Endothelial cell of umbilical vein (primary cell): ENCODE measurements around the gene CACNA1F. TPM values are rescaled to one million over a fixed set of nuclear protein-coding genes. Genes with fewer than 3 reads are reported as not detected.

ENCODE experiments used
- BruUV-seq: library from RNA; stranded (reverse); fragments of 400-500 nt; replicated peaks from 2 replicates; lab custom pipeline; 2021; lab: Mats Ljungman, UMichigan
- CTCF ChIA-PET: fragments of 300-600, 350-600 bp; sonication (Branson Sonifier 250); formaldehyde crosslinking; loops from one replicate; lab custom pipeline; 2021; ENCODE audit warnings: antibody characterized with exemption, inconsistent platforms; lab: Charles Lee
- POLR2A ChIA-PET: fragments of 300-600, 350-600 bp; sonication (Branson Sonifier 250); formaldehyde crosslinking; loops from one replicate; lab custom pipeline; 2021; ENCODE audit warnings: antibody characterized with exemption, inconsistent platforms; lab: Charles Lee
- DNase-seq: peaks from one replicate; pipeline ENCODE4 v3.0.0-alpha.2; 2011; ENCODE audit warnings: low read depth, low spot score
- FAIRE-seq: peaks from 2 replicates; lab custom pipeline; 2011; peaks lifted over from hg19 to GRCh38; lab: Jason Lieb, UNC
- H2AFZ ChIP-seq: 2 replicates; pipeline ENCODE4 v1.6.0; 2012; ENCODE audit warnings: low read depth, low read length, control low read depth, inconsistent platforms
- H3K27ac ChIP-seq: 2 replicates; pipeline ENCODE4 v1.5.1; 2011; ENCODE audit warnings: low read depth, mild to moderate bottlenecking, control low read depth, low read length, moderate library complexity; ENCODE audit not compliant: insufficient read depth
- H3K27me3 ChIP-seq, 2 experiments: 2 replicates each; pipeline versions ENCODE4 v1.6.0 to v1.6.1; 2011; ENCODE audit warnings: low read length in 2 of 2, mixed read lengths in 1 of 2; ENCODE audit not compliant: control insufficient read depth in 2 of 2, insufficient read depth in 2 of 2
- H3K36me3 ChIP-seq, 2 experiments: 2 replicates in 1 of 2; 3 replicates in 1 of 2; pipeline ENCODE4 v1.5.1; 2011; ENCODE audit warnings: low read length in 2 of 2, mild to moderate bottlenecking in 1 of 2, moderate library complexity in 1 of 2; ENCODE audit not compliant: control insufficient read depth in 2 of 2, insufficient read depth in 2 of 2; ENCODE audit errors: extremely low read depth in 1 of 2
- H3K4me1 ChIP-seq: 3 replicates; pipeline ENCODE4 v1.5.1; 2011; ENCODE audit warnings: mild to moderate bottlenecking, low read length; ENCODE audit not compliant: control insufficient read depth, insufficient read depth; ENCODE audit errors: extremely low read depth
- H3K4me2 ChIP-seq: 2 replicates; pipeline ENCODE4 v1.6.1; 2011; ENCODE audit warnings: low read length, control low read depth, mixed read lengths; ENCODE audit not compliant: insufficient read depth
- H3K4me3 ChIP-seq, 3 experiments: fragments of 200-600 bp in 1 of 3; sonication (generic), shearing (Covaris generic) in 1 of 3; replicated peaks in 1 of 3; 2 replicates each; pipeline ENCODE4 v1.5.1; 2011 to 2016; ENCODE audit warnings: control low read depth in 3 of 3, low read length in 3 of 3, mild to moderate bottlenecking in 2 of 3, inconsistent platforms in 1 of 3, low read depth in 1 of 3, moderate library complexity in 1 of 3; ENCODE audit not compliant: insufficient read depth in 1 of 3
- H3K79me2 ChIP-seq: 2 replicates; pipeline ENCODE4 v1.6.0; 2012; ENCODE audit warnings: low read length, inconsistent platforms; ENCODE audit not compliant: control insufficient read depth, insufficient read depth
- H3K9ac ChIP-seq: replicated peaks from 2 replicates; pipeline ENCODE3; 2011; ENCODE audit warnings: low read length, control low read depth; ENCODE audit not compliant: insufficient read depth; ENCODE audit errors: extremely low read depth
- H3K9me1 ChIP-seq: replicated peaks from 3 replicates; pipeline ENCODE4 v1.6.0; 2011; ENCODE audit warnings: mild to moderate bottlenecking, low read length; ENCODE audit not compliant: control insufficient read depth, insufficient read depth; ENCODE audit errors: extremely low read depth
- H3K9me3 ChIP-seq: replicated peaks from 2 replicates; pipeline ENCODE4 v1.5.1; 2012; ENCODE audit warnings: low read length, inconsistent platforms; ENCODE audit not compliant: control insufficient read depth, insufficient read depth
- H4K20me1 ChIP-seq: replicated peaks from 2 replicates; pipeline ENCODE3; 2011; ENCODE audit warnings: mild to moderate bottlenecking, low read length; ENCODE audit not compliant: control insufficient read depth, insufficient read depth; ENCODE audit errors: extremely low read depth
- CTCF ChIP-seq, 2 donors: IDR thresholded peaks; 1 replicate in 1 of 2; 2 replicates in 1 of 2; pipeline ENCODE4 v1.5.1; 2011; ENCODE audit warnings: low read length in 2 of 2, mild to moderate bottlenecking in 2 of 2, moderate library complexity in 2 of 2, control low read depth in 1 of 2, inconsistent platforms in 1 of 2, low read depth in 1 of 2; ENCODE audit not compliant: insufficient read depth in 1 of 2; ENCODE audit errors: extremely low read depth in 1 of 2
- EZH2 ChIP-seq: IDR thresholded peaks from 2 replicates; pipeline ENCODE4 v1.6.1; 2012; ENCODE audit warnings: borderline replicate concordance, low read depth, mild to moderate bottlenecking, moderate library complexity, low read length, inconsistent platforms; ENCODE audit not compliant: severe bottlenecking
- FOS ChIP-seq: IDR thresholded peaks from 2 replicates; pipeline ENCODE4 v1.6.1; 2011; ENCODE audit warnings: mild to moderate bottlenecking, low read length, moderate library complexity, borderline replicate concordance; ENCODE audit not compliant: insufficient read depth
- GATA2 ChIP-seq: IDR thresholded peaks from 2 replicates; pipeline ENCODE4 v1.7.0; 2011; ENCODE audit warnings: low read depth, mild to moderate bottlenecking, moderate library complexity, mixed read lengths, low read length; ENCODE audit not compliant: insufficient read length, insufficient read depth
- JUN ChIP-seq: IDR thresholded peaks from 2 replicates; pipeline ENCODE4 v1.6.1; 2011; ENCODE audit warnings: borderline replicate concordance, low read depth; ENCODE audit not compliant: insufficient read length, insufficient read depth
- MYC ChIP-seq: IDR thresholded peaks from one replicate; pipeline ENCODE4 v1.6.1; 2011; ENCODE audit warnings: mild to moderate bottlenecking, low read depth, low read length
- POLR2A ChIP-seq: IDR thresholded peaks from 2 replicates; pipeline ENCODE4 v1.6.1; 2012; ENCODE audit warnings: low read depth, mild to moderate bottlenecking, control low read depth, low read length
- POLR2AphosphoS5 ChIP-seq: IDR thresholded peaks from 2 replicates; pipeline ENCODE4 v1.6.1; 2012; ENCODE audit warnings: low read depth, mild to moderate bottlenecking, control low read depth, low read length, moderate library complexity; ENCODE audit not compliant: insufficient read depth
- dilution Hi-C: fragments of 300-500 bp; cut with MboI; formaldehyde crosslinking; loops from one replicate; pipeline ENCODE4 v1.15.0; 2019; ENCODE audit warnings: low sequenced_read_pairs; ENCODE audit not compliant: extremely low pct_ligation_motif_present
- intact Hi-C: fragments of 100-400 bp; cut with micrococcal nuclease; formaldehyde crosslinking; loops from one replicate; pipeline ENCODE4 v1.10.0; 2022
- polyA plus RNA-seq, 4 experiments: library from polyadenylated mRNA; depleted of rRNA in 3 of 4; stranded (reverse) in 3 of 4; unstranded in 1 of 4; fragments of >200 nt; gene quantifications; 2 replicates each; pipeline versions ENCODE4 v1.2.1 to v1.2.3, GENCODE V29; 2011 to 2012; ENCODE audit warnings: missing spikeins in 1 of 4
- total RNA-seq: library from RNA; stranded (reverse); gene quantifications from 2 replicates; pipeline ENCODE4 v1.2.3, GENCODE V29; 2021

The CACNA1F gene
- total and polyA plus RNA-seq, 2 donors (not counting 3 experiments of a cell fraction or from before 2014, with no cell fraction given), result not detected

- H3K9ac ChIP-seq, result no peak overlapping the region
- peaks cover 0 to 2% of the 10 kb centered on the region in 2 experiments for H3K36me3 ChIP-seq
- ChIA-PET CTCF (no interaction called here), POLR2A (no interaction called here)
- no peaks in the 10 kb centered on the region for H4K20me1 ChIP-seq
- peaks cover 14% of the 10 kb centered on the region for H3K4me1 ChIP-seq
- dilution Hi-C loops, result no loop called here
- TF ChIP-seq MYC, result no peak
- TF ChIP-seq JUN, result no peak
- TF ChIP-seq POLR2A, result no peak
- TF ChIP-seq GATA2, result no peak
- TF ChIP-seq CTCF (IDR thresholded peaks at IDR 0.05; ENCODE audit: extremely low read depth in 1 of 2, insufficient read depth in 1 of 2, low read depth in 1 of 2, low read length in 2 of 2), result no peak
- TF ChIP-seq FOS, result no peak
- no peak for TF ChIP-seq EZH2
- TF ChIP-seq POLR2AphosphoS5, result no peak
- no peak overlapping the region for H3K4me3 ChIP-seq
- intact Hi-C loops, result no loop called here
- no peak overlapping the region for H3K4me2 ChIP-seq
- FAIRE-seq (no peak), DNase-seq (no peak)
- no peaks in the 10 kb centered on the region for H3K27me3 ChIP-seq
- H3K27ac ChIP-seq, result no peak overlapping the region
- H3K9me1 ChIP-seq, result no peaks in the 10 kb centered on the region
- no peaks in the 10 kb centered on the region for H3K79me2 ChIP-seq
- H3K9me3 ChIP-seq, result no peaks in the 10 kb centered on the region
- no TSS peak for BruUV-seq
- H2AFZ ChIP-seq, result no peak overlapping the region
Observed at GRCh38 chrX:49187028-49187394, 46.1 kb downstream of the CACNA1F start.
